ENCODE results near the gene MRPL40.

DNA sequence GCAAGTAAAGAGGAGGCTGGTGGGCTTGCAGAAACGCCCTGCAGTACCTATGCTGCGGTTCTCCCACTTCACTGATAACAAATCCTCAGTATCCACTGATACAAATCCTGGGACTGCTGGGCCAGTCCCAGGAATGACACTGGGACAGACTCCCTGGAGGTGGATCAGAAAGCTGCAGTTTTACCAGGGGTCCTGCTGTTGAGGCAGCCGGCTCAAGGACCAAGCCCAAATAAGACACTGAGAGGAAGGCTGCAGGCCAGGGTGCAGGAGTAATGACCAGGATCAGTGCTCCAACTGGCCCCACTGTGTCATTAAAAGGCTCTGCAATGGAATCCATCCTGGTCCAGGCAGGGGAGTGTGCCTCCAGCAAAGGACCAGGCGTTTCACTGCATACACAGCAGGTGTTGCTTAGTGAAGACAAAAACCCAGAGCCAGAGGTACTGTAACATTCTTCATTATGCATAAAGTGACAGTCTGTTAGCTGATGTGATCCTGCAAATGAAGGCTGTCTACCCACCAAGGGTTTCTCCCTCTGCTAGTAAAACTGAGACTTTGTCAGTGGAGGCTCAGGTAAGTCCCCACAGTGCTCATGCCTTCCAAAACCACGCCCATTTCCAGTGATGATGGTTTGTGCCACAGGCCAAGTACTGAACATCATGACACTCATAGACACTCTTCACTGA lies 16.5 kb downstream of the MRPL40 start:
- TF ChIP-seq CTCF (conservative IDR thresholded peaks at IDR 0.05; ENCODE audit: low read length) (no peak), EZH2phosphoT487 (IDR thresholded peaks at IDR 0.05; ENCODE audit: borderline replicate concordance) (no peak)

All from Loucy (cell line).